Uterus (tissue), 4 donors: Measurements from ENCODE around the gene COASY. TPM values are rescaled to one million over a fixed set of nuclear protein-coding genes. Genes with fewer than 3 reads are reported as not detected.

ENCODE experiments used
- DNase-seq, 2 donors: peaks; one replicate each; pipeline ENCODE4 v3.0.0-alpha.2; 2019 to 2020
- H3K27ac ChIP-seq, 2 donors: fragments of 200-600 bp; sonication (generic); 1 replicate in 1 of 2; 2 replicates in 1 of 2; pipeline ENCODE4 v1.5.1; 2016 to 2018
- H3K27me3 ChIP-seq, 2 donors: fragments of 200-600 bp; sonication (generic); one replicate each; pipeline ENCODE4 v1.5.1; 2018 to 2019; ENCODE audit warnings: control low read depth in 1 of 2
- H3K36me3 ChIP-seq, 2 donors: fragments of 200-600 bp; sonication (generic); one replicate each; pipeline ENCODE4 v1.5.1; 2019; ENCODE audit warnings: control low read depth in 1 of 2
- H3K4me1 ChIP-seq, 2 donors: fragments of 200-600 bp; sonication (generic); one replicate each; pipeline ENCODE4 v1.5.1; 2018 to 2019; ENCODE audit warnings: control low read depth in 1 of 2
- H3K4me3 ChIP-seq, 2 donors: fragments of 200-600 bp; sonication (generic); 1 replicate in 1 of 2; 2 replicates in 1 of 2; pipeline ENCODE4 v1.5.1; 2018 to 2019; ENCODE audit warnings: mild to moderate bottlenecking in 1 of 2
- H3K9me3 ChIP-seq, 2 donors: fragments of 200-600 bp; sonication (generic); one replicate each; pipeline ENCODE4 v1.5.1; 2019; ENCODE audit warnings: control low read depth in 1 of 2
- POLR2A ChIP-seq, 2 donors: fragments of 450-650 bp; IDR thresholded peaks; one replicate each; pipeline ENCODE4 v1.6.1; 2016; ENCODE audit warnings: antibody characterized with exemption in 2 of 2, mild to moderate bottlenecking in 1 of 2, moderate library complexity in 1 of 2
- intact Hi-C: fragments of 100-400 bp; cut with DNase I; formaldehyde crosslinking; loops from one replicate; pipeline ENCODE4 v1.15.1; 2023; ENCODE audit warnings: low total_unique reads
- total RNA-seq, 4 donors: library from RNA; depleted of rRNA in 3 of 4; stranded (reverse); fragments of >200 nt in 3 of 4; gene quantifications; one replicate each; pipeline versions ENCODE4 v1.1.0 to v1.2.4, GENCODE V29; 2014 to 2023
- TF ChIP-seq, protein P1 (sequence below), 4 experiments: fragments of 200-600 bp in 2 of 4; fragments of 450-650 bp in 2 of 4; sonication (generic) in 2 of 4; IDR thresholded peaks; one replicate each; pipeline ENCODE4 v1.5.1; 2016 to 2019; ENCODE audit warnings: antibody characterized with exemption in 4 of 4, mild to moderate bottlenecking in 2 of 4, moderate library complexity in 1 of 4
- donor health status: DM: yes; HTN: yes; CAD: no.

COASY gene
- total RNA-seq, result 10 to 100 TPM in 3 of 4 donors, 1 to 10 TPM in 1; 2.6 to 42.6 (median 16.1) TPM

DNA sequence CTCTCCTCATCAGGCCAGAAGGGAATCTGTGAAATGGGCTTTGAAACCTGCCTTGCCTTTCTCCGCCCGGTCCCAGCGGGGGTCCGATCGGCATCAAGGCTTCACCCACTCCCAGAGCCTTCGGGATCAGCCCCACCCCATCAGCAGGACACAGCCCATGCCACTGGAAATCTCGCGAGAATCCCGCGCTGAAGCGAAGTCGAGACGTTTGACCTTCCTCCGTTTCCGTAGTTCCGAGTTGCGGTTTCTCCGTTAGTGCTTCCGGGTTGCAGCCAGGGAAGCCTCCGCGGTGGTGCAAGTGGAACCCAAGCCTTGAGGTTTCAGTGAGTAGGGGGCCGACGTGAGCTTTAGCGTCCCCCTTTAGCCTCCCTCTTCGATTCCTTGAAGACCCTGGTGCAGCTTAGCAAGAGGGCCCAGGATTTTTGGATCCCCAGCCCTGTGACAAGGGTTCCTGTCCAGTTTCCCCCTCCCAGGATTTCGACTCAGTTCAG, at the start of gene COASY:
TSS of gene COASY (plus strand) at position 252 of the 491 bp plus-strand sequence. CDS start 475 bp downstream, outside the sequence.
- Histone ChIP-seq H3K36me3 (no peaks in the 10 kb centered on the region), H3K27me3 (no peaks in the 10 kb centered on the region), H3K9me3 (no peaks in the 10 kb centered on the region), H3K4me1 (peaks cover 11 to 18% of the 10 kb centered on the region in 2 donors), H3K27ac (peak within 1 kb of the TSS; percentile 74 to 85), H3K4me3 (peak within 1 kb of the TSS; percentile 69 to 73)
- TF ChIP-seq, protein P1, sequence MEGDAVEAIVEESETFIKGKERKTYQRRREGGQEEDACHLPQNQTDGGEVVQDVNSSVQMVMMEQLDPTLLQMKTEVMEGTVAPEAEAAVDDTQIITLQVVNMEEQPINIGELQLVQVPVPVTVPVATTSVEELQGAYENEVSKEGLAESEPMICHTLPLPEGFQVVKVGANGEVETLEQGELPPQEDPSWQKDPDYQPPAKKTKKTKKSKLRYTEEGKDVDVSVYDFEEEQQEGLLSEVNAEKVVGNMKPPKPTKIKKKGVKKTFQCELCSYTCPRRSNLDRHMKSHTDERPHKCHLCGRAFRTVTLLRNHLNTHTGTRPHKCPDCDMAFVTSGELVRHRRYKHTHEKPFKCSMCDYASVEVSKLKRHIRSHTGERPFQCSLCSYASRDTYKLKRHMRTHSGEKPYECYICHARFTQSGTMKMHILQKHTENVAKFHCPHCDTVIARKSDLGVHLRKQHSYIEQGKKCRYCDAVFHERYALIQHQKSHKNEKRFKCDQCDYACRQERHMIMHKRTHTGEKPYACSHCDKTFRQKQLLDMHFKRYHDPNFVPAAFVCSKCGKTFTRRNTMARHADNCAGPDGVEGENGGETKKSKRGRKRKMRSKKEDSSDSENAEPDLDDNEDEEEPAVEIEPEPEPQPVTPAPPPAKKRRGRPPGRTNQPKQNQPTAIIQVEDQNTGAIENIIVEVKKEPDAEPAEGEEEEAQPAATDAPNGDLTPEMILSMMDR (IDR thresholded peaks at IDR 0.05), result peak in 1 of 4 experiments; percentile 11
- peak in 1 of 2 donors; percentile 41 for TF ChIP-seq POLR2A (IDR thresholded peaks at IDR 0.05)
- peak; percentile 96 for DNase-seq
- intact Hi-C loops, result no loop called here

DNA sequence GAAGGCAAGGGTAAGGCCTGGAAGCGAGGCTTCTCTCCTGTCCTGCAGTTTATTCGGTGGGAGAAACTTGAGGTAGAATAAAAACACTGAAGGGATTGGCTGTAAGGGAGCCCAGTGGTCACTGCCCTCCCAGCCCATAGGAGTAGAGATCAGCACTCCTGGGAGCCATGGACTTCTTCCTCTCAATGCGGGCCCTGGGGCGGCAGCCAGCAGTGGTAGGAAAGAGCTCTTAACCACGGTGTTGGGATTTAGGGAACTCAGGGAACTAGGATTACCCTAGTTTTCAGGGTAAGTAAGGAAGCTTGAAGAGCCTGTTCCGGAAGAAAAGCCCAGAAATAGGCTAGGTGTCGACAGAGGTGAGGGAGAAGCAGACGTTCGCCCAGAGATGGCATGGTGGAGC, 49.7 kb upstream of the COASY start:
- no peak overlapping the region for H3K4me3 ChIP-seq
- no peak for TF ChIP-seq POLR2A (IDR thresholded peaks at IDR 0.05)
- TF ChIP-seq, protein P1 (IDR thresholded peaks at IDR 0.05), result no peak
- DNase-seq, result no peak
- H3K4me1 ChIP-seq, result peaks cover 10 to 11% of the 10 kb centered on the region in 2 donors
- no peaks in the 10 kb centered on the region for H3K9me3 ChIP-seq
- no peaks in the 10 kb centered on the region for H3K27me3 ChIP-seq
- intact Hi-C loops, result no loop called here
- peak overlapping the region; percentile 95 to 99 for H3K27ac ChIP-seq
- no peaks in the 10 kb centered on the region for H3K36me3 ChIP-seq

- Histone ChIP-seq H3K4me3 (no peak overlapping the region), H3K9me3 (no peaks in the 10 kb centered on the region), H3K36me3 (no peaks in the 10 kb centered on the region), H3K27ac (peak overlapping the region; percentile 95 to 99), H3K27me3 (no peaks in the 10 kb centered on the region), H3K4me1 (peaks cover 16% of the 10 kb centered on the region in 2 donors)
- no peak for TF ChIP-seq POLR2A (IDR thresholded peaks at IDR 0.05)
- TF ChIP-seq, protein P1 (IDR thresholded peaks at IDR 0.05), result no peak
- no peak for DNase-seq
- intact Hi-C loops, result no loop called here
Measured at GRCh38 chr17:42512733-42513251, 49.2 kb upstream of the COASY start.

GRCh38 chr17:42513686-42514085, 48.3 kb upstream of the COASY start:
- DNase-seq, result no peak
- Histone ChIP-seq H3K4me1 (peaks cover 23 to 25% of the 10 kb centered on the region in 2 donors), H3K27ac (peak overlapping the region; percentile 95 to 99), H3K27me3 (no peaks in the 10 kb centered on the region), H3K9me3 (no peaks in the 10 kb centered on the region), H3K36me3 (no peaks in the 10 kb centered on the region), H3K4me3 (no peak overlapping the region)
- intact Hi-C loops, result no loop called here
- TF ChIP-seq POLR2A (IDR thresholded peaks at IDR 0.05), result no peak
- TF ChIP-seq, protein P1 (IDR thresholded peaks at IDR 0.05), result no peak

- Histone ChIP-seq H3K9me3 (no peaks in the 10 kb centered on the region), H3K36me3 (no peaks in the 10 kb centered on the region), H3K4me1 (peaks cover 29 to 30% of the 10 kb centered on the region in 2 donors), H3K27ac (peak overlapping the region; percentile 95 to 99), H3K27me3 (no peaks in the 10 kb centered on the region), H3K4me3 (no peak overlapping the region)
- TF ChIP-seq, protein P1 (IDR thresholded peaks at IDR 0.05), result no peak
- TF ChIP-seq POLR2A (IDR thresholded peaks at IDR 0.05), result no peak
- intact Hi-C loops, result no loop called here
- no peak for DNase-seq
Measured at GRCh38 chr17:42514279-42514678, 47.7 kb upstream of the COASY start.
